ENCODE measurements around the gene VEPH1.

The VEPH1 gene

DNA sequence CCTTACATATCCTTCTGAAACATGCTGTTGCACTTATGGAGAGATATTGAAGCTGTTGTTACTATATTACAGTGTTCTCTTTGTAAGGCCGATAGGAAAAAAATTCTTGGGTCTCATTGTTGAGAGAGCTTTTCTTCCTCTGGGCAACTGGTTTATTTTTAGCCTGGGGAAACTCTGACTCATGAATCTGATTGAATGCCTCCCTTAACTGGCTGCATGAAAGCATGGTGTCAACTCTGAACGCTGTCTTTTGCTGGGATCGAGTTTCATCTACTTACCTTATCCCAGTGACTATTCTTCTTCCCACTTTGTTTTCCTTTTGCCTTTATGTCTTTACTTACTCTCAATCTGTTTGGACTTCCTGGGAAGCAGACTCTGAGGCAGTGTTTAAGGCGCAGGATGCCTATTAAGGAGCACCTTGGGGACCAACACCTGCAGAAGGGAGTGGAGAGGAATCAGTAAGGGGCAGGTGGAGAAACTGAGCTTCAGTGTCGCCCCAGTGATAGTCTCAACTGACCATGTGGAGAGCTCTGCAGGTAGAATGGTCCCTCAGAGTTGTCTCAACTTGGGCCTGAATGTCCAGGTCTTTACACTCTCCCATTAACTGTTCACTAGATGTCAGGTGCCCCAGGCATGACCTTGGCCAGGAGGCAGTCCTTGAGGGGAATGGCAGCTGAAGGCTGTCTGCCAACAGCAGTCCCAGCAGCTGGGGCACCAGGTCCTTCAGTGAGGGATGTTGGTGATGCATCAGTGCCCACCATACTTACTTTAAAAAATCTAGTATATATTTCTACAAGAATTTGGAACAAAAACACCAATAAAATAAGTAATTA lies 254.4 kb downstream of the VEPH1 start:
- DNase-seq, result peak; percentile 53

DNA sequence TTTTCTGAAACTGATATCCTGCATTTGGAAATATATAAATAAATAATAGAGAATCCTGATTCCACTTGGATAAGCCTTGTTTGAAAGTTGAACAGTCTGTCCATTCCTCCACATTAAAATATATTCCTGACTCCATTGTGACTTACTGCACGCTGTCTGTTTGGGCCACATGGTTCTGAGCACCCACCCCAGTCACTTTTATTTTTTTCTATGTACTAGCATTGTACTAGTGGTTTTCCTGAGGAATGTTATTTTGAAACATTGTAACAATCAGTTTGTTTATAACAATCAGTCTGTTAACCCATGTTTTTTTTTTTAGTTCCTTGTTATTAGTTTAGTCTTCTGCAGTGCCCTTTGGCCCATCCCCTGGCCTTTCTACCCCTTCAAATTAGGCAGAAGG lies 255.8 kb downstream of the VEPH1 start:
- no peak for DNase-seq

- DNase-seq, result no peak
Measured at GRCh38 chr3:157242836-157243235, 260.4 kb downstream of the VEPH1 start.

DNA sequence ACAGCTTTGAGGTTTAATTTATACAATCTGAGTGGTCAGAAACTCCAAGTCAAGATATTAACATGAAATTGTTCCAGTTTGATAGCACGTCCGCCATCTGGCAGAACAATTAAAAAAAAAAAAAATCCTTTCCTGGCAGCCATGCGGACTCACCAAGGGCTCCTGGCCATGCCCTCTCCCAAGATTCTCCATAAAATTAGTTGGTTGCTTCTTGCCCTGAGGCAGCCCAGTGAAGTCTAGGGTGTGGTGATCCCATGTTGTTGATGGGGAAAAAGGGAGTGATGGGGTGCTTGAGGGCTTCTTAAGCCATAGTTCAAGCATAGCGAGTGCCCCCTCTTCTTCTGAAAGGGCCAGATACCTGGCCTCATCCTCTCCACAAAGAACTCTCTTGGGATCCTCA lies 261.6 kb downstream of the VEPH1 start:
- no peak for DNase-seq

GRCh38 chr3:157240408-157240807 lies 262.8 kb downstream of the VEPH1 start:
- DNase-seq, result no peak

- DNase-seq, result peak; percentile 12
Measured at GRCh38 chr3:157239082-157239704, 264.0 kb downstream of the VEPH1 start.

DNA sequence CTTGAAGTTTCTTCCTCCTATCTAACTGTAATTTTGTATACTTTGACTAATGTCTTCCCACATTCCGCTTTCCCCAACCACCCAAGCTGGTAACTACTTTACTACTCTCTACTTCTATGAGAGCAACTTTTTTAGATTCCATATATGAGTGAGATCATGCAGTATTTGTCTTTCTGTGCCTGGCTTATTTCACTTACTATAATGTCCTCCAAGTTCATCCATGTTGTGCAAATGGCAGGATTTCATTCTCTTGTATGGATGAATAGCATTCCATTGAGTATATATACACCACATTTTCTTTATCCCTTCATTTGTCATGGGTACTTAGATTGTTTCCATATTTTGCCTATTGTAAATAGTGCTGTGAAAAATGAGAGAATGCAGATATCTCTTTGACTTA lies 264.8 kb downstream of the VEPH1 start:
- no peak for DNase-seq

- DNase-seq, result no peak
Measured at GRCh38 chr3:157237886-157238285, 265.3 kb downstream of the VEPH1 start.

DNA sequence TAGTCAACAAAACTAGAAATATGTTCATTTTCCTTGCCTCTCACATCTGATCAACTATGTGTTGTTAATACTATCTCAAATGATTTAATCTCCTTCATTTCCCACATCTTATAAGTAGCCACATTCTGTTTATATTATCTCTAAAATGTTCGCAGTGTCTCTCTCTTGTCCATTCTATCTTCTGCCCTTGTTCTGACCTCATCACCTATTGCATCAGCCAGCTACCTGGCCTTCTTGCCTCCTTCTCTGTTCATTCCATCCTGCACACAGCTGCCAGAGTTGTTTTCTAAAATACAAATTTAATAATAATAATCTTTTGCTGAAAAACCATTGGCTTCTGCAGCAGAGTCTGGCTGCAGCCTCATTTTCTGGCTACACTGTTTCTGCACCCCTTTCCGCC lies 267.9 kb downstream of the VEPH1 start:
- DNase-seq, result no peak

- DNase-seq, result no peak
Measured at GRCh38 chr3:157233923-157234322, 269.3 kb downstream of the VEPH1 start.

- no peak for DNase-seq
Measured at GRCh38 chr3:157232141-157232540, 271.1 kb downstream of the VEPH1 start.

DNA sequence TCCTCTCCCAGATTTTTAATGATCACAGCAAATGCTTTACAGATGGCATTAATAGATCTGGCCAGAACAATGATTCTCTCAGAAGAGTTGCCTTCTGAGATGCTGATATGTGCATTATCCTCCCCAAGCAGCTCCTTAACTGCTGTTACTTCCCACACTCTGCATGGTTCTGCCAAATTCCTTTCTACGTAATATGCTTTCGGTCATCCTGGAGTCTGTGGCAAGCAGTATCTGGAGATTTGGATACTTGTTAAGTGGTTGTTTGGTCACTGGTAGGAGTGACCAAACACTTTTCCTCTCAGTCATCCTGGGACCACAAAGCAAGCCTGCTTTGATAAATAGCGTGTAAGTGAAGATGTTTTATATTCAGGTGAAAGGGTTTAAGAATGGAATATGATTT lies 272.1 kb downstream of the VEPH1 start:
- DNase-seq, result no peak

- no peak for DNase-seq
Measured at GRCh38 chr3:157226173-157226847, 276.9 kb downstream of the VEPH1 start.

DNA sequence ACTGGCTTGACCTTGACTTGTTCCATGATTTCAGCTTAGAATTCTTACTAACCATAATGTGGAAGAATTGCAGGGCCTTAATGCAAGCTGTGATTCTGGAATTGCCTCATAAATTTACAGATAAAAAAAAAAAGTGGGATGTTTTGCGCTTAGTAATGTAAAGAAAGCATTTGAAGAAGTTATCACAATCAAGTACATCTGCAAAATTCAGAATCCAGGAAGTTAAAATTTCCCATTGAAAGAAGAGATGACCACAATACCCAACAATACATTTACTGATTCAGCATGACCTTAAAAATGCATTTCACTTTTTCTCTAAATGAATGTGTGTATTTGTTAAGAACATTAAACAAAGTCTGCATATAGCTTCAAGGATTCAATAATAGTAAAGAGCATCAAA lies 278.2 kb downstream of the VEPH1 start:
- DNase-seq, result no peak

GRCh38 chr3:157220883-157221282 lies 282.3 kb downstream of the VEPH1 start:
- DNase-seq, result no peak

- no peak for DNase-seq
Measured at GRCh38 chr3:157220211-157220610, 283.0 kb downstream of the VEPH1 start.

GRCh38 chr3:157219215-157219614 lies 284.0 kb downstream of the VEPH1 start:
- DNase-seq, result no peak
